GM19328 (cell line): ENCODE data around the gene RXRA.

Experiments
- ATAC-seq: cut with Tn5 transposase; IDR thresholded peaks from one replicate; pipeline ENCODE4 v1.9.1; 2021; ENCODE audit warnings: mild to moderate bottlenecking, moderate library complexity; ENCODE audit not compliant: unreplicated experiment

Gene RXRA

DNA sequence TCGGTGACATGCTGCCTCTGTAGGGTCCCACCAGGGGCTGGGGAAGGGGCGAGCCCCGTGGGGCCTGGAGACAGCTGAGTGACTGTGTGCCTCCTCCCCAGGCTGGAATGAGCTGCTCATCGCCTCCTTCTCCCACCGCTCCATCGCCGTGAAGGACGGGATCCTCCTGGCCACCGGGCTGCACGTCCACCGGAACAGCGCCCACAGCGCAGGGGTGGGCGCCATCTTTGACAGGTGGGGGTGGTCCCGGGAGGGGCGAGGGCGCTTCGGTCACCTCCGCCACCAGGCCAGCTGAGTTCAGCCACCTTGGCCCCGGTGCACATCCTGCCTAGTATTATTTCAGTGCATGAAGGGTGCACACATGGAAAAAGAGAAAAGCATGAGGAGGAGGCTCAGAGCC is 102.8 kb downstream of the RXRA start:
- no peak for ATAC-seq

DNA sequence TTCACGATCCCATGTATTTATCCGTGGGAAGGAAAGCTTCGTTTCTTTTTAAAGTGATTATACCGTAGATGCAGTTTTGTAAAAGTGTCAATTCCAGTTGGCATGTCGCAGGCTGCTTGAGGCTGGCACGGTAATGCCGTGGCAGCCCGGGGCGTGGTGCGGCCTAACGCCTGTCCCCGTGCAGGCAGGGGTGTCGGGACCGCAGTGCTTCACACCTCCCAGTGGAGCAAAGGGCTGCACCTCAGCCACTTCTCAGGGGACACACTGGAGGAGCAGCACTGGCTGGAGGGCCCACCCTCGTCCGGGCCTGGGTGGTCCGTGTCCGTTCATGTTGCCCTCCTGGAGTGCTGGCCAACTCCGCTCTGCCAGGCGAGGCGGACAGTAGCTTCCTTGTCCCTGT is 103.2 kb downstream of the RXRA start:
- no peak for ATAC-seq

DNA sequence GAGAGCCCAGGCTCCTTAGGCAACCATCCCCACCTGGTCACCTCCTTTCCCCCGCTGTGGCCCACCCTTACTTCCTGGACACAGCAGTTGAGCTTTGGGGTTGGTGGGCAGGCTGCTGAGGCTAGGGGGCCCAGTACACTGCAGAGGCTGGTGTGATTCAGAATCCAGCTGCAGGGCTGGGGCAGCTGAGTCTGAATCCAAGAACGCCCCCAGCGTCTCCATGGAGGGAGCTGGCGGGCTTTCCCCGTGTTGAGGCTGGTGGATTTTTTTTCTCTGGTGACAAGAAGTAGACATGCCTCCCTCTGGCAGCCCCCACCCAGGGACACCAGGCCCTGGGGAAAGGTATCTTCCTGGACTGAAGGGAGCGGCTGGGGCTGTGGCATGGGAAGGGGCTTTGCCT is 104.8 kb downstream of the RXRA start:
- no peak for ATAC-seq

DNA sequence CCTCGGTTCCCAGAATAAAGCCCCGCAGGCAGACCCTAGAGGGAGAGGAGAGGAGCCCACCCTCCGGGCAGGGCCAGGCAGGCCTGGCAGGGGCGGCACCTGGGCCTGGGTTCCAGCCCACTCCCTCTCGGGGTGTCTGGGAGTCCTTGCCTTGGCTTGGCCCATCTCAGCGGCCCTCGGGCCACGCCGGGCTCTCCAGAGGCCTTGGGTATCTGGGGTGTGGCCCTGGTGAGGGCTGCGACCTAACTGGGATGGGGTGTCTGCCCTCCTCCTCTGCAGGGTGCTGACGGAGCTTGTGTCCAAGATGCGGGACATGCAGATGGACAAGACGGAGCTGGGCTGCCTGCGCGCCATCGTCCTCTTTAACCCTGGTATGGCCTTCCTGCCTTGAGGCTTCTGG is 105.4 kb downstream of the RXRA start:
- no peak for ATAC-seq

GRCh38 chr9:134432471-134432870 is 106.2 kb downstream of the RXRA start:
- no peak for ATAC-seq

GRCh38 chr9:134433101-134433500 is 106.8 kb downstream of the RXRA start:
- ATAC-seq = no peak

- ATAC-seq = no peak
Observed at GRCh38 chr9:134433909-134434882, 107.9 kb downstream of the RXRA start.

GRCh38 chr9:134434894-134435506 is 108.7 kb downstream of the RXRA start:
- ATAC-seq = no peak

- ATAC-seq = no peak
Observed at GRCh38 chr9:134435550-134436378, 109.5 kb downstream of the RXRA start.

- ATAC-seq = no peak
Observed at GRCh38 chr9:134436379-134436762, 110.1 kb downstream of the RXRA start.

DNA sequence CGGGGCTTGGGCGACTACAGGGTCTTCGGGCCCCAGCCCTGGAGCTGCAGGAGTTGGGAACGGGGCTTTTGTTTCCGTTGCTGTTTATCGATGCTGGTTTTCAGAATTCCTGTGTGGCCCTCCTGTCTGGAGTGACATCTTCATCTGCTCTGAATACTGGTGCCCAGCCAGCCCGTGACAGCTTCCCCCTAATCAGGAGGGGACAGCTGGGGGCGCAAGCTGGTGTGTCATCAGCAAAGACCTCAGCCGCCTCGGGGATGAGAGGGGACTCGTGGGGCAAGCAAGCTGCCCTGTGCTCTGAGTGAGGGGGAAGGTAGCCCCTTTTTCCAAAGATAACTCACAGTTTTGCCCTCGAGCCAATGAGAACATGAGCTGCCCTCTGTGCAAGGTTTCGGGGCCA is 110.7 kb downstream of the RXRA start:
- ATAC-seq = no peak

- no peak for ATAC-seq
Observed at GRCh38 chr9:134437403-134438194, 111.3 kb downstream of the RXRA start.

DNA sequence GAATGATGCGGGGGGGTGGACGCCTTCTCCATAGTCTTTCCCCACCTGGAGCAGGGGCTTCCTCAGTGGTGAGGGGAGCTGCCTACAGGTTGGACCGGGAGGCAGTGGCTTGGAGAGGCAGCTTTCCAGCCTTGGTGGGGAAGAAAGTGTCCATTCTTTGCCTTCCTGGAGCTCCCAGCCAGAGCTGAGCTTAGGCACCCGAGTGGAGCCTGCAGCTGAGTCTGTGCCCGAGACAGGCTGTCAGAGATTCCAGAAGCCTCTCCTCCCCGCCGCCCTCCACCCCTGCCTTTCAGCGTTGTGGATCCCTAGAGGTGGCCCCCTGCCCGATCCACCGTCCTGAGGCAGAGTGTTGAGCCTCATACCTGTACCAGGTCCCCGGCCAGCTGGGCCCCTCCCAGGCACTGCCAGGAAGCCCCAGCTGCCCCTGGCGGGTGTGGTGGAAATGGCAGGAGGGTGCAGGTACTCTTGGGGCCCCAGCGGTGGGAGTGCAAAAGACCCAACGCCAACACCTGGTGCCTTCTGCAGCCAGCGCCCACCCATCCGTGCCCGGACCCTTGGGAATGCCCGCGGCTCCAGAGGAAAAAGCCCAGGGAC is 112.0 kb downstream of the RXRA start:
- no peak for ATAC-seq

DNA sequence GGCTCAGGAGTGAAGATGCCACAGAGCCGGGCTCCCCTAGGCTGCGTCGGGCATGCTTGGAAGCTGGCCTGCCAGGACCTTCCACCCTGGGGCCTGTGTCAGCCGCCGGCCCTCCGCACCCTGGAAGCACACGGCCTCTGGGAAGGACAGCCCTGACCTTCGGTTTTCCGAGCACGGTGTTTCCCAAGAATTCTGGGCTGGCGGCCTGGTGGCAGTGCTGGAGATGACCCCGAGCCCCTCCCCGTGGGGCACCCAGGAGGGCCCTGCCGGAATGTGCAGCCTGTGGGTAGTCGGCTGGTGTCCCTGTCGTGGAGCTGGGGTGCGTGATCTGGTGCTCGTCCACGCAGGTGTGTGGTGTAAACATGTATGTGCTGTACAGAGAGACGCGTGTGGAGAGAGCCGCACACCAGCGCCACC is 113.1 kb downstream of the RXRA start:
- no peak for ATAC-seq

DNA sequence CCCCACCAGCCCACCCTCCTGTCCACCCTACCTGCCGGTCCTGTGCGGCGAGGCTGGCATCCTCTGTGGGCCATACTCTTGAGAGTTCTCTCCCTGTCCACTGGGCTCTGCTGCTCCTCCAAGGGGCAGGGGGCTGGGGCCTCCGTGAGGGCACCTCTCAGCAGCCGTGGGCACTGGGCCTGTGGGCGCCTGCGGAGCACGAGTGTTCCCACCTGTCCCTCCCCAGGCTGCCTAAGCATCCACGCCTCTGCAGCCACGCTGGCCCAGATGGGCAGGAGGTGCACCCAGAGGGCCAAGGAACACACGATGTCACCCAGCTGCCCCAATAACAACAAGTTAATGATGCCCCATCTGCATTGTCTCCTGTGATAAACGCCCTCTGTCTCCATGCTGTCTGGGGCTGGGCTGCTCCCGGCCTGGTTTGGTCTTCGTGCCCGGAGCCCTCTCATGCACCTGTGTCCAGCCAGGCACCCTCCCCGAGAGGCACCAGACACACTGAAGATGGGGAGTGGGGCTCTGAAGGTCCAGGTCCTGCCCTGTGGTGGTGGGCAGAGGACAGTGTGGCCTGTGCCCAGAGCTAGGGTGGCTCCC is 114.5 kb downstream of the RXRA start:
- ATAC-seq = no peak

DNA sequence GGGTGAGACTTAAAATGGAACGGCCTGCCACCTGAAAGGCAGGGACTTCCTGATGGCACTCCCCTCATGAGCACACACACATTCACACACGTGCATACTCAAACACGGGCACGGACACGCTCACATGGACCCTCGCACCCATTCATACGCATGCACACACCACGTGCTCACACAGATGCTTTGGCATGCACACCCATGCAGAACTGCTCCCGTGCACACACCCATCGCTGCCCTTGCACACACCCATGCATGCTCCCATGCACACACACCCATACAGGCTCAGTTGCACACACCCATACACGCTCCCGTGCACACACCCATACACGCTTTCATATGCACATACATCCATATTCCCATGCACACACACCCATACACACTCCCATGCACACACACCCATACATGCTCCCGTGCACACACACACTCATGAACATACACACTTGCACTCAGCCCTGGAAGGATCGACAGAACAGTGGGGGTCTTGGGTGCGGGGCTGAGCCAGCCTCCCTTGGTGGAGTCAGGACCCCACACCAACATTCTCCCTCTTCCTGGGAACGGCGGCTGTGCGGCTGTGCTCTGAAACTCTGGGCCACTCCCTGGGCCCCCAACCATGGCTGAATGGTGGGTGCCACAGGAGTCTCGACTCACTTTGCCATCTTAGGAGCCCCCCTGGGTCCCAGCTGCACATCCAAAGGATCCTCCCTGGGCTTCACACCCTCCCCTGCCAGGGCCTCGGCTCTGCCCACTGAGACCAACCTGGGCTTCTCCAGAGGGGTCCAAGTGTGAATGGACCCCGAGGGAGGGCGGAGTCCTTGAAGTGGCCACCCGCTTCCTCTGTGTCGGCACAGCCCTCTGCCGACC is 115.2 kb downstream of the RXRA start:
- ATAC-seq = no peak

DNA sequence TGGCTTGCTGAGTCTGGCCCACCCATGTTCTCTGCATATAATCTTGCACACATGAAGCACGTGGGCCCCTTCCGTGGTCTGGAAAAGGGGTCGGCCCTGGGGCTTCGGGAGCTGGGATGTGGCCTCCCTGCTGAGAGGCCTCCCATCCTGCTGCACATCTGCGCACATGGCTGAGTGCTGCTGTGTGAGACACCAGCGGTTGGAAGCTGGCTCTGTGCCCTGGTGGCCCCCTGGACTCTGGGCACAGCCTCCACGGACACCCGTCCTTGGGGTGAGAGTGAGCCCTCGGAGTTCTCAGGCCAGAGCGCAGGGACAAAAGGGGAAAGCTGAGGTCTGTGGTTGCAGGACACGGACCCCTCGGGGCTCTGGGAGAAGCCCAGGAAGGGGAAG is 115.8 kb downstream of the RXRA start:
- no peak for ATAC-seq

GRCh38 chr9:134442486-134443173 is 116.4 kb downstream of the RXRA start:
- ATAC-seq = no peak
